C4-2B (cell line): ENCODE data around the gene SCYL1.

Experiments
- H3K27ac ChIP-seq: fragments of 450-650 bp; 2 replicates; pipeline ENCODE4 v1.5.1; 2017
- CTCF ChIP-seq: fragments of 450-650 bp; conservative IDR thresholded peaks from 2 replicates; pipeline ENCODE4 v1.5.1; 2017; ENCODE audit warnings: mild to moderate bottlenecking
- ZFX ChIP-seq: fragments of 450-650 bp; IDR thresholded peaks from 2 replicates; pipeline ENCODE4 v1.6.1; 2017

The SCYL1 gene

GRCh38 chr11:65580756-65581155, 55.9 kb downstream of the SCYL1 start:
- TF ChIP-seq ZFX, result no peak
- no peak for TF ChIP-seq CTCF
- H3K27ac ChIP-seq, result no peak overlapping the region

GRCh38 chr11:65581928-65582327, 57.0 kb downstream of the SCYL1 start:
- H3K27ac ChIP-seq, result no peak overlapping the region
- no peak for TF ChIP-seq CTCF
- TF ChIP-seq ZFX, result no peak

GRCh38 chr11:65583589-65583988, 58.7 kb downstream of the SCYL1 start:
- no peak overlapping the region for H3K27ac ChIP-seq
- no peak for TF ChIP-seq ZFX
- TF ChIP-seq CTCF, result no peak

GRCh38 chr11:65584106-65584505, 59.2 kb downstream of the SCYL1 start:
- TF ChIP-seq CTCF, result no peak
- no peak for TF ChIP-seq ZFX
- no peak overlapping the region for H3K27ac ChIP-seq

- H3K27ac ChIP-seq, result no peak overlapping the region
- TF ChIP-seq ZFX (no peak), CTCF (no peak)
Measured at GRCh38 chr11:65584723-65585171, 59.9 kb downstream of the SCYL1 start.

GRCh38 chr11:65585396-65586246, 60.7 kb downstream of the SCYL1 start:
- no peak for TF ChIP-seq CTCF
- TF ChIP-seq ZFX, result no peak
- H3K27ac ChIP-seq, result no peak overlapping the region

- H3K27ac ChIP-seq, result no peak overlapping the region
- TF ChIP-seq ZFX (no peak), CTCF (no peak)
Measured at GRCh38 chr11:65586247-65586630, 61.4 kb downstream of the SCYL1 start.
